Motor neuron (in vitro differentiated cells): ENCODE results near the gene PMFBP1. TPM values are rescaled to one million over a fixed set of nuclear protein-coding genes. Genes with fewer than 3 reads are reported as not detected.

Experiments
- ATAC-seq, 8 experiments: fragments of 200-7000 bp; cut with Tn5 transposase; replicated peaks in 6 of 8; 2 replicates each; pipeline ENCODE4 v1.8.0; 2021; ENCODE audit warnings: mild to moderate bottlenecking in 8 of 8, moderate library complexity in 8 of 8
- H3K27ac ChIP-seq, 2 donors: fragments of 250-450 bp; sonication (Bioruptor Pico); 2 replicates each; pipeline ENCODE4 v1.9.0; 2021; ENCODE audit warnings: antibody characterized with exemption in 2 of 2, mild to moderate bottlenecking in 2 of 2, moderate library complexity in 1 of 2
- H3K4me1 ChIP-seq, 2 donors: fragments of 250-450 bp; sonication (Bioruptor Pico); replicated peaks in 1 of 2; 2 replicates each; pipeline ENCODE4 v1.6.1; 2021; ENCODE audit warnings: antibody characterized with exemption in 2 of 2, mild to moderate bottlenecking in 2 of 2, moderate library complexity in 1 of 2
- H3K4me3 ChIP-seq, 5 donors: fragments of 250-450 bp; sonication (Bioruptor Pico); 2 replicates each; pipeline ENCODE4 v1.9.0; 2021; ENCODE audit warnings: antibody characterized with exemption in 5 of 5, mild to moderate bottlenecking in 5 of 5, moderate library complexity in 4 of 5
- WGBS, 10 experiments: fragments of 450-650 bp; shearing (Covaris generic); methylation state at CpG; one replicate each; pipeline ENCODE4 v1.0.0; 2022; 5-methylcytosine and 5-hydroxymethylcytosine counted together
- in situ Hi-C, 9 experiments: fragments of 400-800 bp; cut with MboI; loops; one replicate each; pipeline ENCODE4 v1.15.0; 2021; ENCODE audit warnings: low sequenced_read_pairs in 9 of 9, low pct_unique_long_range_greater_than_20kb in 2 of 9; ENCODE audit not compliant: unreplicated experiment in 9 of 9
- total RNA-seq, 8 experiments: library from RNA; unstranded; fragments of 300-600 nt; gene quantifications; 2 replicates each; pipeline versions ENCODE4 v1.2.3 to v1.2.4, GENCODE V29; 2022

PMFBP1 gene
- total RNA-seq, 8 experiments from 2014 or later, result 0.76 to 6.7 (median 1.5) TPM

DNA sequence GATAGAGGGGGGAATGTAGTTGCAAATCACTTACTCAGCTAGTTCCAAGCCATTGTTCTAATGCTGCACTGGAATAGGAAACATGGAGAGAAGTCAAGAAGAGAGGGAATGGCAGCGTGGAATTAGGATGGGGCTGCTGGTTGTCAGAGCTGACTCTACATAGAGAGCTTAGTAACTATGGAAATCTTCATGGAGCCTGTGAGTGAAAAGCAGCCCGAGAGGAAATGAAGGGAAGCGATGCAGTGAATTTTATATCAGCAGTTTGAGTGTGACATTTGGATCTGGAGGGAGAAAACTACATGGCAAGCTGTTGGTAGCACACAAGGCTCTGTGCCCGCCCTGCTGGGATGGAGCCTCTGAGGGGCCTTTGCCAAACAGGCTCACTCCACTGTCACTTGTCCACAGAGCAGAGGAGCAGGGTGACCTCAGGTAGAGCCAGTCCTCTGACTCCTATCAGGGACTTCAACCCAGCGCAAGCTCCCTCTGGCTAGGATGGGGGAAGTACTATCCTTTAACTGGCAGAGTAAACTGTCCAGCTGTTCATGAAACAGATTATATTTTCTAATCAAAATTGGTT, 27.9 kb upstream of the PMFBP1 start:
- Histone ChIP-seq H3K4me3 (no peak overlapping the region), H3K27ac (peak overlapping the region; percentile 79 to 98), H3K4me1 (peaks cover 45 to 68% of the 10 kb centered on the region in 2 donors)
- in situ Hi-C loops, result no loop called here
- no peak for ATAC-seq
- 66 to 100% (median 85%) methylated on average over 1 to 4 of the region's 5 CpGs for WGBS, 10 experiments

DNA sequence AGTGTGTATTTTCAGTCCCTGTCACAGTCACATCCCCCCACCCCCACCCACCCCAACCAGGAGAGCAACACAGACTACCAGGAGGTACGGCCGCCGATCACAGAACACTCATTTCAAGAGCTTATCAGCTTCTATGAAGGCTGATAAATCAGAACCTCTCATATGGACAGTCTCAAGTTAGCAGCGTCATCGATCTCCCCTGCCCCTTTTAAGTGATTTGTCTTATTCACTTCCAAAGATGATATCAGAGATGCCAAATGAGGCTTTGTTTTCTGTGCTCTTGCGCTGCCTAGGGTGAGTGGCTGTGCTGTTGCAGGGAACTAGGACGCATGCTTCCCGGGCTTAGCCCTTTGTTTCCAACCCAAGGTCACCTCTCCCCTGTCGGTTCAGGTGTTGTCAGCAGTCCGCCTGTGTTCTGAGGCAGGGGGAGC, 26.8 kb upstream of the PMFBP1 start:
- peaks cover 45 to 66% of the 10 kb centered on the region in 2 donors for H3K4me1 ChIP-seq
- peak in 5 of 8 experiments; percentile 61 to 68 (median 67) for ATAC-seq
- H3K27ac ChIP-seq, result peak overlapping the region; percentile 79 to 98
- WGBS, 10 experiments, result 50 to 87% (median 58%) methylated on average over 2 to 3 of the region's 10 CpGs; no CpG with 5 or more reads in 7 of the 10 experiments
- H3K4me3 ChIP-seq, result peak overlapping the region in 3 of 5 donors; percentile 3 to 15 (median 10)
- in situ Hi-C loops, result no loop called here

GRCh38 chr16:72198021-72198711, 26.2 kb upstream of the PMFBP1 start:
- Histone ChIP-seq H3K4me3 (peak overlapping the region in 3 of 5 donors; percentile 3 to 15 (median 10)), H3K27ac (peak overlapping the region; percentile 81 to 98), H3K4me1 (peaks cover 45 to 63% of the 10 kb centered on the region in 2 donors)
- 9 to 63% (median 35%) methylated on average over 2 to 10 of the region's 11 CpGs for WGBS, 10 experiments
- peak; percentile 68 to 92 (median 76) for ATAC-seq
- in situ Hi-C loops, result no loop called here

DNA sequence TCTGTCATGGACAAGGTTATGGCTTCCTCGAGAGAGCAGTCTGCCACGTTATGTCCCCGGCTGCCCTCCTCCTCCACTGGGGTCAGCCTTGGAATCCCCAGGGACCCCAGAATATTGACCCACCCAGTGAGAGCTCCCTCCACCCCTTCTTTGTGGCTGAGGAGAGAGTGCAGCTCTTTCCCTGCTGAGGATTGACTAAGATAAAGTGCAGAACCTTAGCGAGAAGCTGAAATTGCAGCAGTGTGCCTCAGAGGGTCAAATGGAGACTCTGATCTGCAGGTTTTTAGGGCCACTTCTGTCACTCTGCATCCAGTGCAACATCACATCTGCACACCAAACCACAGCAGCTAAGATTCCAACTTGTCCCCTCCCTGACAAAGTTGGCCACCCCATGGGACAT, 25.6 kb upstream of the PMFBP1 start:
- peak overlapping the region; percentile 81 to 98 for H3K27ac ChIP-seq
- 20 to 70% (median 30%) methylated on average over 1 to 3 of the region's 4 CpGs; no CpG with 5 or more reads in 6 of the 10 experiments for WGBS, 10 experiments
- peak in 6 of 8 experiments; percentile 23 to 63 (median 40) for ATAC-seq

GRCh38 chr16:72195609-72196008, 23.7 kb upstream of the PMFBP1 start:
- WGBS, 10 experiments, result 48 to 86% (median 70%) methylated on average over 2 to 4 of the region's 4 CpGs; no CpG with 5 or more reads in 3 of the 10 experiments
- in situ Hi-C loops, result no loop called here
- Histone ChIP-seq H3K4me1 (peaks cover 45 to 57% of the 10 kb centered on the region in 2 donors), H3K27ac (no peak overlapping the region), H3K4me3 (no peak overlapping the region)
- ATAC-seq, result peak in 7 of 8 experiments; percentile 13 to 43 (median 27)

More for the DNA sequence above, 25.6 kb upstream of the PMFBP1 start:
- in situ Hi-C loops, result no loop called here
- H3K4me3 ChIP-seq, result no peak overlapping the region
- peaks cover 45 to 63% of the 10 kb centered on the region in 2 donors for H3K4me1 ChIP-seq

GRCh38 chr16:72191551-72191950, 19.6 kb upstream of the PMFBP1 start:
- no peak overlapping the region for H3K27ac ChIP-seq
- ATAC-seq, result peak in 2 of 8 experiments; percentile 41 to 59
- 38 to 100% (median 55%) methylated on average over 1 to 3 of the region's 3 CpGs; no CpG with 5 or more reads in 4 of the 10 experiments for WGBS, 10 experiments
- peaks cover 8 to 20% of the 10 kb centered on the region in 2 donors for H3K4me1 ChIP-seq
- H3K4me3 ChIP-seq, result no peak overlapping the region
- in situ Hi-C loops, result no loop called here

- in situ Hi-C loops, result no loop called here
- peaks cover 0 to 7% of the 10 kb centered on the region in 2 donors for H3K4me1 ChIP-seq
- H3K4me3 ChIP-seq, result no peak overlapping the region
- peak in 7 of 8 experiments; percentile 78 to 95 (median 86) for ATAC-seq
- no peak overlapping the region for H3K27ac ChIP-seq
- 30 to 100% (median 83%) methylated on average over 1 to 6 of the region's 6 CpGs; no CpG with 5 or more reads in 1 of the 10 experiments for WGBS, 10 experiments
Observed at GRCh38 chr16:72189865-72190371, 18.0 kb upstream of the PMFBP1 start.

DNA sequence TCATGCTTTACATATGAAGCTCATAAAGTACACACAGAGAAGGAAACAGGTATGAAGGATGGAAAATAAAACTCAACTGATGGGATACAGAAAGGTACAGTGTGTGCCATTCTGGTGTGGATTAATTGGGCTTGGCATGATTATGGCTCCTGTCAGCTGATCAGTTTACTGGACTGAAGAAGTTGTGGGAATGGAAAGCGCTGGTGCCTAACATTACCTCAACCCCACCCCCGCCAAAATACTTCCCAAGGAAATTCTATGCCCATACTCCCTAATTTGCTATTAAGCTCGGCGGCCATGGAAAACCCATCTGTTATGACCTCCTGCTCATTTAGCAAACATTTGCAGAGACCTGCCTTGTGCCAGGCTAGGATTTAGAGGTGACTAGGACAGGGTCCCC, 16.6 kb upstream of the PMFBP1 start:
- no peak overlapping the region for H3K27ac ChIP-seq
- ATAC-seq, result no peak
- 88 to 100% (median 96%) methylated on average over 1 to 4 of the region's 4 CpGs; no CpG with 5 or more reads in 4 of the 10 experiments for WGBS, 10 experiments
- peaks cover 0 to 7% of the 10 kb centered on the region in 2 donors for H3K4me1 ChIP-seq
- in situ Hi-C loops, result no loop called here
- no peak overlapping the region for H3K4me3 ChIP-seq

DNA sequence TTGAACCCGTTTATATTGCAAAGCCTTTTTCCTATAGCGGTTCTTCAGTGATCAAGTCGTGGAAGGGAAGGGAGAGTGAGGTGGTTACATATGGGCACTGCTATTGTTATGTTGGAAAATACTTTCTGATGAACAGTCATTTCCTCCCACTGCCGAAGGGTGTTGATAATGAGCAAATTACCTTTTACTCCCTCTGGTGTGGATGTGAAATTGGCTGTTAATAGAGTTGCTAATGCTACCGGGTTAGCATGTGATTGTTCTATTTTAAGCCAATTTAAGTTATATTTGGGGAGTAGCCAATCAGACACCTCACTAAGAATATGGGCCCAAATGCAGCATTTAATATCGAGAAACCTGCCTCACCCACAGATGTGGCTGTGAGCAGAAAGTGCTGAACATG, 15.6 kb upstream of the PMFBP1 start:
- H3K27ac ChIP-seq, result no peak overlapping the region
- no peak overlapping the region for H3K4me3 ChIP-seq
- in situ Hi-C loops, result no loop called here
- 58 to 100% (median 71%) methylated on average over 1 to 5 of the region's 6 CpGs; no CpG with 5 or more reads in 2 of the 10 experiments for WGBS, 10 experiments
- ATAC-seq, result no peak
- peaks cover 0 to 7% of the 10 kb centered on the region in 2 donors for H3K4me1 ChIP-seq

GRCh38 chr16:72182976-72183375, 11.0 kb upstream of the PMFBP1 start:
- Histone ChIP-seq H3K27ac (no peak overlapping the region), H3K4me3 (no peak overlapping the region), H3K4me1 (peaks cover 0 to 5% of the 10 kb centered on the region in 2 donors)
- in situ Hi-C loops, result no loop called here
- ATAC-seq, result peak in 1 of 8 experiments; percentile 41

DNA sequence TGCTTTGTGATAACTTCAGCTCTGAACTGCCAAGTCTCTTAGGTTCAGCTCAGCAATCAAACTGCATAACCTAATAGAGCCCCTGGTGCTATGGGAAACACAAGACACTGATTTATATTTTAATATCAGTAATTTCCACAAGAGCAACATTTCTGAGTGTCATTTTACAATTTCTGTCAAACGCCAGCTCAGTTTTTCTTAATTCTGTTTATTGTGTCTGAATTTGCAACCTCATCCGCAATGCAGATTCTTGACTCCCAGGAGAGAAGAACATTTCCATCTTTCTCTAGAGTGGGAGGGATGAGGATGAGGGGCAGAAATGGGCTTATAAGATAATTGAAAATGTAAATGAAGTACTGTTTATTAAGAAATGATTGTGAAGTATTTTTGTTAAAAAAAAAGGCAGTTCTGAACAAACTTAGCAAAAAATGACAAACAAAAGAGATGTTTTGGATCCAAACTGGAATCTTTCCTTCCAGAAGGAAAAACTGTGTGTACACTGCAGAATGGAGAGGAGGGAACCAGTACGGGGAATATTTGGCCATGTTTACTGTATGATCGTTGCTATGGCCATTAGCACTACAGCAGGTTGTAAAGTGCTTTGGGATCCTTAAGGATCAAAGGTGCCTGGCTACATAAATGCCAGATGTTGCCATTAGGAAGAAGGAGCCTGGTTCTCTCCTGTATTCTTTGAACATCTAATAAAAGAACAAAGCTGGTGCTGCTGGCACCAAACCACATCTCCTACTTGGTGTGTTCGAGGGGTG, 7.4 kb upstream of the PMFBP1 start:
- in situ Hi-C loops, result no loop called here
- Histone ChIP-seq H3K4me1 (peaks cover 0 to 3% of the 10 kb centered on the region in 2 donors), H3K4me3 (no peak overlapping the region), H3K27ac (no peak overlapping the region)
- ATAC-seq, result peak in 3 of 8 experiments; percentile 58 to 75 (median 59)
- 0 to 70% (median 56%) methylated on average over 1 to 5 of the region's 5 CpGs for WGBS, 10 experiments

GRCh38 chr16:72174726-72175125, 2.8 kb upstream of the PMFBP1 start:
- Histone ChIP-seq H3K4me3 (no peak overlapping the region), H3K27ac (no peak overlapping the region), H3K4me1 (peaks cover 3 to 6% of the 10 kb centered on the region in 2 donors)
- in situ Hi-C loops, result no loop called here
- 31 to 100% (median 84%) methylated on average over 1 to 2 of the region's 2 CpGs; no CpG with 5 or more reads in 6 of the 10 experiments for WGBS, 10 experiments
- ATAC-seq, result no peak
